Hair follicle dermal papilla cell (primary cell): ENCODE data around the gene RFK. TPM values are rescaled to one million over a fixed set of nuclear protein-coding genes. Genes with fewer than 3 reads are reported as not detected.

ENCODE experiments used
- total RNA-seq: library from RNA; depleted of rRNA; stranded (reverse); fragments of >200 nt; gene quantifications from 2 replicates; pipeline ENCODE4 v1.2.3, GENCODE V29; 2012

The RFK gene
- 18.5 and 19.7 TPM in 2 replicates for total RNA-seq

DNA sequence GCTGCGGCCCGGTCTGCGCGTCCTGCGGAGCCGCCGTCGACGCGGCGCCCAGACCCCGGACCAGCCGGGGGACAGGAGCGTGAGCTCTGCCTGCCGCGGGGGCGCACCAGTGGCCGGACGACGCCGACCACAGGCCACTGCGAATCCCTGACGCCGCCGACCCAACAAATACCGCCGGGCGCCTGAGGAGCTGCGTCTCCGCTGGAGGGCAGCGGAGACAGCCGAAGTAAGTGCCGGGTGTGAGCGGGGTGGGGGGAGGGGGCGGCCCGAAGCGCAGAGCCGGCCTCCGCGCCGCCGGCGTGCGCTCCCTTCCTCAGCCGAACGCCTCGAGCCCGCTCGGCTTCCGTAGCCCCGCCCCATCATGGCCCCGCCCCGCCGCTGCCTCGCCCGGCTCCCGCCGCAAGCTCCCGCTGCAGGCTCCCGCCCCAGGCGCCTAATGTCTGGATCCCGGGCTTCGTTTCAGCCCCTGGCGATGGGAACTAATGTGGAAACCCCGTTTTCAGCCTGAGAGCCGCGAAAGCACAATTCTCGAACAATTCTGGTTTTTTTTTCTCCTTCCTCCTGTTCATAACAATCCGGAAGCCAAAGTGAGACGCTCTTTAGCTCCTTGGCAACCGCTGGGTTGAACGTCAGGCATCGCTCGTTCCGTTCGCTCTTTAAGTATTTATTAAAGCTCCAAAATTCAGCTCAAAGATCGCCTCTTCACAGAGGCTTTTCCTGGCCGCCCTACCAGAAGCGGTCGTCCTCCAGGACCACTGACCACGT is at the start of gene RFK:
TSS of gene RFK (minus strand) at position 232 of the 765 bp plus-strand sequence. CDS start 255 bp downstream, outside the sequence.

Other genes starting within 250 kb of the RFK start
- 16.7 and 18.7 TPM in 2 replicates for gene GCNT1, start 64.8 kb upstream of the RFK start, total RNA-seq